Myocyte (in vitro differentiated cells): ENCODE data around the gene MAP1LC3B2. TPM values are rescaled to one million over a fixed set of nuclear protein-coding genes. Genes with fewer than 3 reads are reported as not detected.

ENCODE experiments used
- DNase-seq: peaks from one replicate; pipeline ENCODE4 v3.0.0-alpha.2; 2012; ENCODE audit warnings: low read depth
- total RNA-seq: library from RNA; depleted of rRNA; stranded (reverse); fragments of >200 nt; gene quantifications from 2 replicates; pipeline ENCODE4 v1.2.3, GENCODE V29; 2014

Gene MAP1LC3B2
- total RNA-seq, 1 donor from 2014 or later, result 0.48 TPM

DNA sequence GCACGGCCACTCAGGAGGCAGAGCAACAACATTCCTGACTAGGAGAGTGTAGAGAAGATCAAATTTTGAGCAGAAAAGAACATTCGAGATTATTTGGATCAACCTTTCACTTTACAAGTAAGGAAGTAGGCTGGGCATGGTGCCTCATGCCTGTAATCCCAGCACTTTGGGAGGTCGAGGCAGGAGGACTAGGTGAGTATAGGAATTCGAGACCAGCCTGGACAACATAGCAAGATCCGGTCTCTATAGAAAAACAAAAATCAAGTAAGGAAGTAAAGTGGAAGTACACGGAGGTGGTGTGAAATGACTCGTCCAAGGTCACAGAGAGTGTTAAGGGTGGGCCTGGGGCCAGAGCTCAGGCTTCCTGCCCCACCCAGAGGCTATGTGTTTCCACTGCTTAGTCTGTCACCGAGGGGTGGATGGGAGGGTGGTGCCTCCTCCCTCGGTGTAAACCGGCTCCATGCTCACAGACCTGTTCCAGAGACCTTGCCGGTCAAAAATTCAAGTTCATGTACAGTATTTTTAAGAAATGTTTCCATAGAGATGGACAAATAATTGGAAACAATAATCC, 51.9 kb downstream of the MAP1LC3B2 start:
- DNase-seq, result no peak

- no peak for DNase-seq
Observed at GRCh38 chr12:116612436-116612835, 53.3 kb downstream of the MAP1LC3B2 start.

GRCh38 chr12:116613256-116613655, 54.1 kb downstream of the MAP1LC3B2 start:
- DNase-seq, result no peak

GRCh38 chr12:116614194-116614915, 55.2 kb downstream of the MAP1LC3B2 start:
- no peak for DNase-seq

DNA sequence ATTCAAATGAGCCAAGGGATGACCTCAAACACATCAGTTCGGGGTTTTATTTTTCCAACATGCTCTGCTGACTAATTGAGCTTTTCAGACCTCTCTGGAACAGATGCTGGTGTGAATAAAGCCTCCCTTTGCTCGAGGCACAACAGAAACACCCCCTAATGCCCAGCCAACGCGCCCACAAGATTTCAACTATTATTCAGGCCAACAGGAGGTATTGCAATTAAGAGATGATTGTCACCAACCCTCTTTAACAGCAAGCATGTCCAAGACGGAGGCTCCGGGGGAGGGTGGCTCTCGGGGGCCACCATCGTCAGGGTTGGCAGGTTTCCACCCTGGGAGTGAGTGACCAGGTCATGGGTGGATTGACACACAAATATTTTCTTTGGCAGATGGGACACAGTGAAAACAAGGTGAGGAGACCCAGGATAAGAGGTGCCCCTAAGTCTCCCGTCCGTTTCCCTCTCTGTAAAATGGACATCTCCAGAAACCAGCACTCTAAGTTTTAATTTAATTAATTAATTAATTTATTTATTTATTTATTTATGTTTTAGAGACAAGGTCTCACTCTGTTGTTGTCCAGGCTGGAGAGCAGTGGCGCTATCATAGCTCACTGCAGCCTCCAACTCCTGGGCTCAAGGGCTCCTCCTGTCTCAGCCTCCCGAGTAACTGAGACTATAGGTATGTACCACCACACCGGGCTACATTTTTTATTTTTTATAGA, 56.1 kb downstream of the MAP1LC3B2 start:
- DNase-seq, result no peak

GRCh38 chr12:116616536-116617248, 57.5 kb downstream of the MAP1LC3B2 start:
- no peak for DNase-seq

- no peak for DNase-seq
Observed at GRCh38 chr12:116619246-116619645, 60.1 kb downstream of the MAP1LC3B2 start.

GRCh38 chr12:116620124-116620491, 60.9 kb downstream of the MAP1LC3B2 start:
- DNase-seq, result no peak

DNA sequence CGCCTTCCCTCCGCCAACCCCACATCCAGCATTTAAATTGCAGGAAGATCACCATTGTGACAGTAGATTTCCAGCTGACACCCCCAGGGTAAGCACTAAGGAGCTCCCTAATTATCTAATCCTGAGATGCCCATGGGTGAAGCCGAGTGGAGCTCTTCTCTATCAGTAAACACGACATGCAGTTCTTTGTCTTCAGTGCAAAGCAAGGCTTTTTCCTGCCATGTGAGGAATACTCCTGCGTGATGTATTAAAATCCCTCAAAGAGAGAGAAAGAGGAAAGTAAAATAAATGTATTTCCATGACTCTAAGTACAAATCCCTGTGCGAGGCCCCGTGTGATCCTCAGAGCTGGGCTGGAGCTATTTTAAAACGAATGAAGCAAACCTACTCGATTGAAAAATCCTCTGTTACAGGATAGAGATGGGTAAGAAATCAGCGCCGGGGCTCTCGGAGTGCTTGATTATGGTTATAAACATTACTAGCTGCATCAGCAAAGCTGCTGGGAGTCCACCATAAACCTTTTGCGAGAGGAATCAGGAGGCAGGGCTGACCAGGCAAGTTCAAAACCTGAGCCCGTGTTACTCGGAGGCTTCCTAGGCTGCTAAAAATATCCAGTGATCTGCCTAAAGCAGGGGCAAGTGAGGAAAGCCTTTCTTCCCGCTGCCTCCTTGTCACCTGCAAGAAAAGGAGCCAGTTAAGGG, 61.5 kb downstream of the MAP1LC3B2 start:
- DNase-seq, result no peak

- no peak for DNase-seq
Observed at GRCh38 chr12:116621194-116621593, 62.0 kb downstream of the MAP1LC3B2 start.

- DNase-seq, result no peak
Observed at GRCh38 chr12:116624516-116624915, 65.3 kb downstream of the MAP1LC3B2 start.

GRCh38 chr12:116626153-116626552, 67.0 kb downstream of the MAP1LC3B2 start:
- no peak for DNase-seq

Other genes with a start within 250 kb of the MAP1LC3B2 start
- 19.5 and 20.2 TPM in 2 replicates for gene SPRING1, start 178.7 kb downstream of the MAP1LC3B2 start, total RNA-seq
- gene RNFT2, start 178.9 kb downstream of the MAP1LC3B2 start, total RNA-seq, result 1.0 and 2.4 TPM in 2 replicates